ENCODE data around the gene RBMS3. TPM values are rescaled to one million over a fixed set of nuclear protein-coding genes. Genes with fewer than 3 reads are reported as not detected.
A peak's percentile ranks its signal among the peaks of the same experiment; 100 is the strongest.

Gene RBMS3
- total RNA-seq, 1 donor from 2014 or later = 47.6 TPM

DNA sequence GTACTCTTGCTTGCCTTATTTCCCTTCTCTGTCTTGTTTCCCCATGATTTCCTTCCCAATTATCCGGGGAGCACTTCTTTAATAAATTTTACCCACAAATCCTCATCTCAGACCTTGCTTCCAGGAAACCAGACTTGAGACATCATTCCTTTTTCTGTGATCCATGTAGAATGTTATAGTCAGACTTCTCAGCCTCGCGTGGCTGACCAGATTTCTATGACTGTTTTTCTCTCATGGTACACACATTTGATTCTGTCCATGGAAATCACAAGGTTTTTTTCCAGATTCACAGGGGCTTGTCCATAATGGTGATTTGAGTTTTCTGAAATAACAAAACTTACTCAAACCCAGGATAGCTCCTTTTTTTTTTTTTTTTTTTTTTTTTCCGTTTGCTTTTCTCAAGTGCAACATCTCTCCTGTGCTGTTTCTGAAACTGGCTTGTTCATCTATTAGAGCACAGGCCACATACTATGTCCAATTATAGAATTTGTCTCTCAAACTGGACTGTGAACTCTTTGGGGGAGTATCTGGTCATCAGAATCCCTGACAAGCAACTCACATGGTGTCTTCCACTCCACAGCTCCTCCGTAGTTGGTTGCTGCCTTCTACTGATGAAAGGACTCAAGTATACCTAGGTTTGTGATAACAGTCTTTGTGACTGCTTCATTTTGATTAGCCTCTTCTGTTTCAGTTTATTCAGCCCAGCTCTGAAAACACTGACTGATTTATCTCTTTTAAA lies 50.8 kb downstream of the RBMS3 start:
- Mint-ChIP-seq H3K27me3 (ENCODE audit: low read depth) (no peaks in the 10 kb centered on the region), H3K27ac (ENCODE audit: unreplicated experiment) (peak overlapping the region; percentile 65), H3K4me3 (ENCODE audit: unreplicated experiment) (no peak overlapping the region), H3K4me1 (ENCODE audit: low read depth) (peaks cover 64% of the 10 kb centered on the region), H3K9me3 (ENCODE audit: low read depth) (no peaks in the 10 kb centered on the region), H3K36me3 (ENCODE audit: low read depth) (no peaks in the 10 kb centered on the region)
- TF ChIP-seq, protein P1, sequence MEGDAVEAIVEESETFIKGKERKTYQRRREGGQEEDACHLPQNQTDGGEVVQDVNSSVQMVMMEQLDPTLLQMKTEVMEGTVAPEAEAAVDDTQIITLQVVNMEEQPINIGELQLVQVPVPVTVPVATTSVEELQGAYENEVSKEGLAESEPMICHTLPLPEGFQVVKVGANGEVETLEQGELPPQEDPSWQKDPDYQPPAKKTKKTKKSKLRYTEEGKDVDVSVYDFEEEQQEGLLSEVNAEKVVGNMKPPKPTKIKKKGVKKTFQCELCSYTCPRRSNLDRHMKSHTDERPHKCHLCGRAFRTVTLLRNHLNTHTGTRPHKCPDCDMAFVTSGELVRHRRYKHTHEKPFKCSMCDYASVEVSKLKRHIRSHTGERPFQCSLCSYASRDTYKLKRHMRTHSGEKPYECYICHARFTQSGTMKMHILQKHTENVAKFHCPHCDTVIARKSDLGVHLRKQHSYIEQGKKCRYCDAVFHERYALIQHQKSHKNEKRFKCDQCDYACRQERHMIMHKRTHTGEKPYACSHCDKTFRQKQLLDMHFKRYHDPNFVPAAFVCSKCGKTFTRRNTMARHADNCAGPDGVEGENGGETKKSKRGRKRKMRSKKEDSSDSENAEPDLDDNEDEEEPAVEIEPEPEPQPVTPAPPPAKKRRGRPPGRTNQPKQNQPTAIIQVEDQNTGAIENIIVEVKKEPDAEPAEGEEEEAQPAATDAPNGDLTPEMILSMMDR (IDR thresholded peaks at IDR 0.05) = no peak
- DNase-seq (ENCODE audit: low spot score) = no peak

GRCh38 chr3:29332195-29332637 lies 51.3 kb downstream of the RBMS3 start:
- Mint-ChIP-seq H3K36me3 (ENCODE audit: low read depth) (no peaks in the 10 kb centered on the region), H3K4me3 (ENCODE audit: unreplicated experiment) (no peak overlapping the region), H3K27ac (ENCODE audit: unreplicated experiment) (peak overlapping the region; percentile 60), H3K4me1 (ENCODE audit: low read depth) (peaks cover 67% of the 10 kb centered on the region), H3K27me3 (ENCODE audit: low read depth) (no peaks in the 10 kb centered on the region), H3K9me3 (ENCODE audit: low read depth) (no peaks in the 10 kb centered on the region)
- TF ChIP-seq, protein P1 (IDR thresholded peaks at IDR 0.05) = no peak
- DNase-seq (ENCODE audit: low spot score) = no peak

DNA sequence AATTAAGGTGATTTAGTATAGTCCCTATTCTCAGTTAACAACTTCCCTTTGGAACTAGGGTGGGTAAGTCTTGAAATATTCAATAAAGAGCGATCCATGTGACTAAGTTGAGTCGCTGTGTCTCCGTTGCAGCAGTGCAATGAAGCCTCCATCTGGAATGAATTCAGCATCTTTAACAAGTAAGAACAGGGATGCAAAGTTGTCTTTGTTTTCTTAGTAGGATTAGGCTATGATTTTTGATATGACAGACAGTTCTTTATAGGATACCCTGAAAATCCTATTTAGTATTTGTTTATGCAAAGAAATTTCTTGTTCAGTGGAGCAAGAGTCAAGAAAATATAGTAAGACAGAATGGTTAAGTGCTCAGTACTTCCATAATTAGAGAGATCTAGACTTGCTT lies 52.7 kb downstream of the RBMS3 start:
- no peaks in the 10 kb centered on the region for H3K9me3 Mint-ChIP-seq (ENCODE audit: low read depth)
- peaks cover 79% of the 10 kb centered on the region for H3K4me1 Mint-ChIP-seq (ENCODE audit: low read depth)
- TF ChIP-seq, protein P1 (IDR thresholded peaks at IDR 0.05) = no peak
- no peaks in the 10 kb centered on the region for H3K36me3 Mint-ChIP-seq (ENCODE audit: low read depth)
- H3K27me3 Mint-ChIP-seq (ENCODE audit: low read depth) = no peaks in the 10 kb centered on the region
- H3K4me3 Mint-ChIP-seq (ENCODE audit: unreplicated experiment) = peak overlapping the region; percentile 3
- DNase-seq (ENCODE audit: low spot score) = no peak
- peak overlapping the region; percentile 85 for H3K27ac Mint-ChIP-seq (ENCODE audit: unreplicated experiment)

DNA sequence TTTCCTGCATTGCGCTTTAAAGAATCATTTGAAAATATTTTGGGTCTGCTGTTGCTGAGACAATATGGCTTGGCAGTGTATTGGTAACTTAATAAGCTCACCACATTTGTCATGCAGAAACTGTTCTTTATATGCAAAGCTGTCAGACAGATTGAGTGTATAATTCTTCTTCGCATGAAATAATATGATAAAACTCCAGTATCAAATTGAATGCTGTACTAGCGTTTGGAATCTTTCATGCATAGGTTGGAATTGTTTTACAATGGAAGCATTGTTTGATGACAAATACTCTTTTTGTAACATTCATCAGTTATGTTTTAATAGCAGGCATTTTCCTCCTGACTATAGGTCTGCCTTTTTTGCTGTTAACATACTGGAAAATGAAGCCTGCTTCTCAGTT lies 53.8 kb downstream of the RBMS3 start:
- Mint-ChIP-seq H3K9me3 (ENCODE audit: low read depth) (no peaks in the 10 kb centered on the region), H3K4me3 (ENCODE audit: unreplicated experiment) (peak overlapping the region; percentile 73), H3K27ac (ENCODE audit: unreplicated experiment) (peak overlapping the region; percentile 99), H3K4me1 (ENCODE audit: low read depth) (peaks cover 86% of the 10 kb centered on the region), H3K27me3 (ENCODE audit: low read depth) (no peaks in the 10 kb centered on the region), H3K36me3 (ENCODE audit: low read depth) (no peaks in the 10 kb centered on the region)
- DNase-seq (ENCODE audit: low spot score) = no peak
- TF ChIP-seq, protein P1 (IDR thresholded peaks at IDR 0.05) = no peak

- H3K27ac Mint-ChIP-seq (ENCODE audit: unreplicated experiment) = peak overlapping the region; percentile 99
- H3K4me3 Mint-ChIP-seq (ENCODE audit: unreplicated experiment) = peak overlapping the region; percentile 73
- H3K27me3 Mint-ChIP-seq (ENCODE audit: low read depth) = no peaks in the 10 kb centered on the region
- peaks cover 88% of the 10 kb centered on the region for H3K4me1 Mint-ChIP-seq (ENCODE audit: low read depth)
- TF ChIP-seq, protein P1 (IDR thresholded peaks at IDR 0.05) = no peak
- no peaks in the 10 kb centered on the region for H3K36me3 Mint-ChIP-seq (ENCODE audit: low read depth)
- no peaks in the 10 kb centered on the region for H3K9me3 Mint-ChIP-seq (ENCODE audit: low read depth)
- DNase-seq (ENCODE audit: low spot score) = peak; percentile 64
Measured at GRCh38 chr3:29335438-29335837, 54.6 kb downstream of the RBMS3 start.
